K562 (cell line): ENCODE measurements around the gene TIAL1. TPM values are rescaled to one million over a fixed set of nuclear protein-coding genes. Genes with fewer than 3 reads are reported as not detected.

Experiments
- ARID3B ChIP-seq: fragments of 250-450 bp; sonication (Bioruptor Pico); IDR thresholded peaks from 2 replicates; pipeline ENCODE4 v1.4.0; 2020; ENCODE audit warnings: borderline replicate concordance
- CCNT2 ChIP-seq: IDR thresholded peaks from 2 replicates; pipeline ENCODE4 v1.6.1; 2011; ENCODE audit warnings: borderline replicate concordance, low read depth, mild to moderate bottlenecking, moderate library complexity, mixed read lengths, low read length; ENCODE audit not compliant: insufficient read length; ENCODE audit errors: extremely low read depth
- E2F1 ChIP-seq: sonication (generic); formaldehyde crosslinking; IDR thresholded peaks from 2 replicates; pipeline ENCODE4 v1.8.1; 2023; ENCODE audit warnings: mild to moderate bottlenecking, missing genetic modification reagents, moderate library complexity
- HNRNPLL ChIP-seq: fragments of 200-400 bp; formaldehyde crosslinking; IDR thresholded peaks from 2 replicates; pipeline ENCODE4 v1.6.1; 2017; ENCODE audit warnings: low read length, low read depth, mild to moderate bottlenecking; ENCODE audit not compliant: poor library complexity, severe bottlenecking
- MYC ChIP-seq, 2 experiments: fragments of 250-450 bp in 1 of 2; sonication (Bioruptor Pico) in 1 of 2; IDR thresholded peaks; 2 replicates each; pipeline versions ENCODE4 v1.5.1 to v1.6.1; 2012 to 2021; ENCODE audit warnings: low read depth in 2 of 2, borderline replicate concordance in 1 of 2, improper control_type of control experiment in 1 of 2, low read length in 1 of 2, mild to moderate bottlenecking in 1 of 2, moderate library complexity in 1 of 2
- OTX1 ChIP-seq: fragments of 450-650 bp; formaldehyde crosslinking; IDR thresholded peaks from 2 replicates; pipeline ENCODE4 v1.4.0; 2022; ENCODE audit warnings: mild to moderate bottlenecking
- PHF20 ChIP-seq: fragments of 450-650 bp; IDR thresholded peaks from 2 replicates; pipeline ENCODE4 v1.6.1; 2018; ENCODE audit not compliant: partially characterized antibody
- POLR2G ChIP-seq: fragments of 200-400 bp; formaldehyde crosslinking; IDR thresholded peaks from 2 replicates; pipeline ENCODE4 v1.6.1; 2017; ENCODE audit warnings: low read depth, mild to moderate bottlenecking, antibody characterized with exemption, low read length, moderate library complexity
- PRDM10 ChIP-seq: fragments of 450-650 bp; IDR thresholded peaks from 2 replicates; pipeline ENCODE4 v1.6.1; 2018; ENCODE audit not compliant: partially characterized antibody
- SIN3B ChIP-seq: fragments of 450-650 bp; IDR thresholded peaks from 2 replicates; pipeline ENCODE4 v1.6.1; 2017; ENCODE audit warnings: low read depth, mild to moderate bottlenecking, moderate library complexity
- TBL1XR1 ChIP-seq, 2 experiments: IDR thresholded peaks; 2 replicates each; pipeline ENCODE4 v1.6.1; 2012; ENCODE audit warnings: improper control_type of control experiment in 2 of 2, low read length in 2 of 2, mild to moderate bottlenecking in 1 of 2
- TEAD1 ChIP-seq, 2 experiments: fragments of 450-650 bp in 1 of 2; sonication (generic) in 1 of 2; formaldehyde crosslinking; IDR thresholded peaks; 2 replicates each; pipeline versions ENCODE4 v1.4.0 to v1.8.0; 2020 to 2022; ENCODE audit warnings: mild to moderate bottlenecking in 2 of 2, missing genetic modification reagents in 1 of 2
- U2AF1 ChIP-seq: fragments of 200-400 bp; formaldehyde crosslinking; optimal IDR thresholded peaks from 2 replicates; pipeline ENCODE3; 2017; ENCODE audit warnings: mild to moderate bottlenecking, low read depth, low read length, moderate library complexity
- YY1 ChIP-seq, 3 experiments: IDR thresholded peaks; 2 replicates each; pipeline ENCODE4 v1.6.1; 2011; ENCODE audit warnings: low read length in 2 of 3, mild to moderate bottlenecking in 2 of 3, moderate library complexity in 2 of 3, borderline replicate concordance in 1 of 3, control low read depth in 1 of 3, low read depth in 1 of 3; ENCODE audit not compliant: insufficient read depth in 3 of 3, insufficient replicate concordance in 2 of 3, control insufficient read depth in 1 of 3, insufficient read length in 1 of 3; ENCODE audit errors: extremely low read depth in 1 of 3
- ZBED1 ChIP-seq: IDR thresholded peaks from 2 replicates; pipeline ENCODE4 v1.6.1; 2014
- ZBTB1 ChIP-seq: sonication (generic); formaldehyde crosslinking; IDR thresholded peaks from 2 replicates; pipeline ENCODE4 v1.8.1; 2023; ENCODE audit warnings: missing genetic modification reagents, low read depth, mild to moderate bottlenecking, borderline replicate concordance
- polyA plus RNA-seq, 8 experiments: library from polyadenylated mRNA; depleted of rRNA in 4 of 8; stranded (reverse) in 5 of 8; unstranded in 3 of 8; fragments of >200 nt; fragmentation: Nextera tagmentation in 2 of 8; fragmentation: Illumina TruSeq in 1 of 8; extraction: Ambion mirVana in 2 of 8; extraction: Trizol in 1 of 8; gene quantifications; 2 replicates each; pipeline versions ENCODE4 v1.2.1 to v1.2.3, GENCODE V29; 2011 to 2014; ENCODE audit warnings: inconsistent platforms in 1 of 8, missing spikeins in 1 of 8
- total RNA-seq, 7 experiments: library from RNA; depleted of rRNA in 6 of 7; stranded (reverse); fragments of >200 nt in 6 of 7; fragmentation: Illumina TruSeq in 2 of 7; extraction: Trizol in 2 of 7; gene quantifications; 2 replicates each; pipeline versions ENCODE4 v1.2.1 to v1.2.3, GENCODE V29; 2011 to 2021; ENCODE audit warnings: low replicate concordance in 1 of 7

Gene TIAL1
- total and polyA plus RNA-seq, 9 of the 15 experiments (the other 6 are each of a cell fraction or from before 2014, with no cell fraction given) = 22.5 to 126 (median 58.2) TPM

- TF ChIP-seq PRDM10 = peak; percentile 47
- TF ChIP-seq ARID3B = 0 out of 2 replicates have a peak, but pooled peaks have one; percentile 33
- no peak for TF ChIP-seq E2F1
- peak; percentile 92 for TF ChIP-seq POLR2G
- peak; percentile 54 for TF ChIP-seq CCNT2
- TF ChIP-seq TEAD1 (CRISPR knock-in tag; IDR thresholded peaks at IDR 0.05) = 0 out of 4 replicates have a peak, but pooled peaks of 1 of the 2 experiments have one; percentile 12
- TF ChIP-seq ZBTB1 = no peak
- TF ChIP-seq YY1 (IDR thresholded peaks at IDR 0.05; ENCODE audit: borderline replicate concordance in 1 of 3, control insufficient read depth in 1 of 3, extremely low read depth in 1 of 3, insufficient read depth in 3 of 3, insufficient read length in 1 of 3, insufficient replicate concordance in 2 of 3, low read depth in 1 of 3, low read length in 2 of 3) = peak in 1 of 3 experiments; percentile 30
- TF ChIP-seq PHF20 = peak; percentile 22
- 0 out of 2 replicates have a peak, but pooled peaks have one; percentile 34 for TF ChIP-seq ZBED1
- TF ChIP-seq OTX1 (CRISPR knock-in tag) = no peak
- no peak for TF ChIP-seq SIN3B
- peak; percentile 10 for TF ChIP-seq HNRNPLL
- no peak for TF ChIP-seq TBL1XR1 (IDR thresholded peaks at IDR 0.05; ENCODE audit: low read length in 2 of 2)
- peak; percentile 5 for TF ChIP-seq U2AF1
- peak; percentile 86 for TF ChIP-seq MYC (IDR thresholded peaks at IDR 0.05; ENCODE audit: low read depth, low read length)
- no peak for TF ChIP-seq MYC (CRISPR knock-in tag; IDR thresholded peaks at IDR 0.05; ENCODE audit: borderline replicate concordance, low read depth)
These were observed 54.3 kb downstream of the TIAL1 start, which contains the start of gene RGS10 (continued) for GRCh38 chr10:119542357-119542987.
